ENCODE measurements around the gene RNF38. TPM values are rescaled to one million over a fixed set of nuclear protein-coding genes. Genes with fewer than 3 reads are reported as not detected.

The RNF38 gene
- total RNA-seq, 2 donors from 2014 or later: 27.8 to 99.6 TPM

DNA sequence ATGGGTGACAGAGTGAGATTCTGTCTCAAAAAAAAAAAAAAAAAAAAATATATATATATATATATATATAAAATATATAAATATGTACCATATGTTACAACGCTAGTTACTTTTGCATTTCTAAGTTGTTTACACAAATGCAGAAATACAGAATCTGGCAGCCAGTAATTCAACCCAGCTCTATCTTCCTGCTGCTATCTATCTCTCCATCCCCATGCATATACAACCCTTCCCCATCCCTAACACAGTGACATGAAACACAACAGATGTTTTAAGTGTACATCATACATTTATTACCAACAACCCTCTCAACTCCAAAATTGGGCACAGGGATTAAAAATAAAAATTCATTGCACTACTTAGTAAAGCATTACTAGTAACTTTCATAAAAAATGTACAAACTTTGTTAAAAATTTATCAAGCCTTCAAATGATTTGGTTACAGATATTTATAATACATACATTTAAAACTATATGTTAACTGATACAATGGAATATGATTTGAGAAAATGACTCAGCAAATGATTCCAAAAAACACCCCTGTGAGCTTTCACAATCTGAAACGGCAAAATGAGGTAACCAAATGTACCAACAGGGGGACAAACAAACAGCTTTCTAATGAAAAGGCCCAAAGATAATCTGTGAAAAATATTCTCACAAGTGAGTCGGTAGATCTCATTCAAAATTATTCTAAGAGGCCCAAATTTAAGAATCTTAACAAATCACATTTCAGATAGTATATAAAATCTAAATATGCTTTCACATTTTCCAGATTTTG, 63.8 kb downstream of the RNF38 start:
- Histone ChIP-seq H3K4me3 (no peak overlapping the region), H3K36me3 (peaks cover 0 to 6% of the 10 kb centered on the region in 2 donors), H3K27ac (no peak overlapping the region), H3K27me3 (replicated peaks; ENCODE audit: insufficient read depth) (no peaks in the 10 kb centered on the region), H3K9me3 (no peaks in the 10 kb centered on the region), H3K4me1 (replicated peaks) (no peaks in the 10 kb centered on the region)
- TF ChIP-seq CTCF (IDR thresholded peaks at IDR 0.05) (no peak), POLR2A (IDR thresholded peaks at IDR 0.05) (no peak), POLR2AphosphoS5 (IDR thresholded peaks at IDR 0.05) (no peak)
- intact Hi-C loops (cut with DNase I): no loop called here
- WGBS: 71% methylated on average over 3 of the region's 3 CpGs
- DNase-seq (ENCODE audit: low spot score): no peak

- intact Hi-C loops (cut with DNase I): no loop called here
- TF ChIP-seq CTCF (IDR thresholded peaks at IDR 0.05) (no peak), POLR2A (IDR thresholded peaks at IDR 0.05) (no peak), POLR2AphosphoS5 (IDR thresholded peaks at IDR 0.05) (no peak)
- Histone ChIP-seq H3K27me3 (replicated peaks; ENCODE audit: insufficient read depth) (no peaks in the 10 kb centered on the region), H3K27ac (no peak overlapping the region), H3K9me3 (no peaks in the 10 kb centered on the region), H3K4me1 (replicated peaks) (no peaks in the 10 kb centered on the region), H3K4me3 (no peak overlapping the region), H3K36me3 (no peaks in the 10 kb centered on the region)
- DNase-seq (ENCODE audit: low spot score): no peak
- WGBS: 49% methylated on average over 2 of the region's 2 CpGs
Observed at GRCh38 chr9:36332006-36332405, 68.1 kb downstream of the RNF38 start.

- Histone ChIP-seq H3K9me3 (no peaks in the 10 kb centered on the region), H3K27ac (no peak overlapping the region), H3K36me3 (no peaks in the 10 kb centered on the region), H3K27me3 (replicated peaks; ENCODE audit: insufficient read depth) (no peaks in the 10 kb centered on the region), H3K4me3 (no peak overlapping the region), H3K4me1 (replicated peaks) (no peaks in the 10 kb centered on the region)
- 27% methylated on average over 9 of the region's 9 CpGs for WGBS
- TF ChIP-seq POLR2AphosphoS5 (IDR thresholded peaks at IDR 0.05) (peak; percentile 62), POLR2A (IDR thresholded peaks at IDR 0.05) (no peak), CTCF (IDR thresholded peaks at IDR 0.05) (peak; percentile 78 to 95 (median 92))
- DNase-seq (ENCODE audit: low spot score): peak; percentile 78
- intact Hi-C loops (cut with DNase I): loop anchor here (2.0 to 5.0 kb wide), 2 partner anchors 72 to 140 kb away; partner anchors contain the start of gene GNE
Observed at GRCh38 chr9:36328798-36329411, 71.2 kb downstream of the RNF38 start.

DNA sequence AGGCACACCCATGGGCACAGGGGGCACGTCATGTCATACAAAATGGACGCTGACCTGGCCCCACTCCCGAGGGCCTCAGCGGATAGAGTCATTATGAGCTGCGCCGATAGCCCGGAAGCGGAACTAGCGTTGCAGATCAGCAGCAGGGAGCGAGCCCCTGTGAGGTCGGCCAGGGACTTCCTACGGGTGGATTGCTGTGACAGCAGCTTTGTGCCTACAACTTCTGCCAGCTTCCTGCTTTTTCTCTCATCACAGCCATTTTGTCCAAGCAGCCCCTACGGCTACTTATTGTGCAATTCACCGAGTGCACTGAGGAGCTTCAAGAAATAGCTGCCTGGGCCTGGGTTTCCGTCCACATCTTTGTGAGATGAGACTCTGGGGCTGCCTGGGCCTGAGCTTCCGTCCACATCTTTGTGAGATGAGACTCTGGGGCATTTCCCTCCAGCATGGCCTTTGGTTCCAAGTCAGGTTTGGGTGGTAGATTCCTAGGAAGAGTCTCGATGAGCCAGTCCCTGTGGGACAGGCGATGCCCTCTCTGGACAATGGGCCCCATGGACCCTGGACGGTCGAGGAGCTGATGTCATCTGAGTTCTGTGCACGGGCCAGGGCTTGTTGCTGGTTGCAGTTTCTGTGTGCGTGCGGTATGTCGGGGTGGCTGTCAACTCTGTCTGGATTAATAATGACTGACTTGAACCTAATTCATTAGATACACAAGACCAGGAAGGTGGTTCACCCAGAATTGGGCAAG, 74.8 kb downstream of the RNF38 start:
- H3K36me3 ChIP-seq: no peaks in the 10 kb centered on the region
- no peaks in the 10 kb centered on the region for H3K27me3 ChIP-seq (replicated peaks; ENCODE audit: insufficient read depth)
- intact Hi-C loops (cut with DNase I): loop anchor here (5.0 kb wide), 1 partner anchor 68 kb away; the partner anchor contains the start of gene GNE
- no peak for DNase-seq (ENCODE audit: low spot score)
- TF ChIP-seq POLR2A (IDR thresholded peaks at IDR 0.05): no peak
- TF ChIP-seq CTCF (IDR thresholded peaks at IDR 0.05): no peak
- no peak for TF ChIP-seq POLR2AphosphoS5 (IDR thresholded peaks at IDR 0.05)
- H3K27ac ChIP-seq: no peak overlapping the region
- H3K4me3 ChIP-seq: no peak overlapping the region
- 85% methylated on average over 24 of the region's 24 CpGs for WGBS
- H3K9me3 ChIP-seq: no peaks in the 10 kb centered on the region
- H3K4me1 ChIP-seq (replicated peaks): no peaks in the 10 kb centered on the region

Measured in prostate gland (tissue), 2 donors.